Parathyroid adenoma (tissue), 2 donors: ENCODE results near the gene EDDM13.
"Not testable (repeated sequence)": the region's sequence is repeated elsewhere in the genome, so short reads cannot be mapped to it uniquely, and the experiment has no call there.

Experiments used
- H2AFZ ChIP-seq: fragments of 300-600 bp; sonication (generic); one replicate; pipeline ENCODE4 v1.7.0; 2017; ENCODE audit warnings: antibody characterized with exemption, mild to moderate bottlenecking
- H3K27ac ChIP-seq: fragments of 300-600 bp; sonication (generic); one replicate; pipeline ENCODE4 v1.7.0; 2017
- H3K27me3 ChIP-seq: fragments of 300-600 bp; sonication (generic); one replicate; pipeline ENCODE4 v1.7.0; 2017; ENCODE audit warnings: low read length; ENCODE audit not compliant: control insufficient read depth, insufficient read depth
- H3K36me3 ChIP-seq: fragments of 300-600 bp; sonication (generic); one replicate; pipeline ENCODE4 v1.7.0; 2017; ENCODE audit warnings: low read length; ENCODE audit not compliant: control insufficient read depth, insufficient read depth
- H3K4me1 ChIP-seq: fragments of 300-600 bp; sonication (generic); one replicate; pipeline ENCODE4 v1.7.0; 2017; ENCODE audit warnings: control low read depth
- H3K4me2 ChIP-seq: fragments of 300-600 bp; sonication (generic); one replicate; pipeline ENCODE4 v1.7.0; 2017; ENCODE audit warnings: low read length
- H3K4me3 ChIP-seq: fragments of 300-600 bp; sonication (generic); one replicate; pipeline ENCODE4 v1.7.0; 2017; ENCODE audit warnings: low read depth, low read length
- H3K79me2 ChIP-seq: fragments of 300-600 bp; sonication (generic); one replicate; pipeline ENCODE4 v1.7.0; 2017; ENCODE audit warnings: control low read depth
- H3K9ac ChIP-seq: fragments of 300-600 bp; sonication (generic); one replicate; pipeline ENCODE4 v1.7.0; 2017; ENCODE audit warnings: mild to moderate bottlenecking
- H3K9me3 ChIP-seq: fragments of 300-600 bp; sonication (generic); one replicate; pipeline ENCODE4 v1.7.0; 2017; ENCODE audit warnings: low read length; ENCODE audit not compliant: control insufficient read depth
- CTCF ChIP-seq: fragments of 300-600 bp; sonication (generic); IDR thresholded peaks from one replicate; pipeline ENCODE4 v1.7.0; 2017; ENCODE audit warnings: antibody characterized with exemption, mild to moderate bottlenecking
- donor health status: primary hyperparathyroidism.

EDDM13 gene

GRCh38 chr19:56252699-56253422 lies 19.7 kb upstream of the EDDM13 start:
- peak; percentile 76 for TF ChIP-seq CTCF
- Histone ChIP-seq H3K4me3 (no peak overlapping the region), H3K4me2 (no peak overlapping the region), H3K27me3 (no peaks in the 10 kb centered on the region), H3K36me3 (no peaks in the 10 kb centered on the region), H3K4me1 (no peaks in the 10 kb centered on the region), H2AFZ (peak overlapping the region; percentile 85), H3K79me2 (no peaks in the 10 kb centered on the region), H3K9me3 (no peaks in the 10 kb centered on the region), H3K9ac (no peak overlapping the region), H3K27ac (no peak overlapping the region)

GRCh38 chr19:56253737-56254136 lies 18.8 kb upstream of the EDDM13 start:
- no peak overlapping the region for H3K9ac ChIP-seq
- H3K36me3 ChIP-seq: no peaks in the 10 kb centered on the region
- no peak overlapping the region for H3K4me2 ChIP-seq
- H3K27ac ChIP-seq: no peak overlapping the region
- peak; percentile 43 for TF ChIP-seq CTCF
- no peaks in the 10 kb centered on the region for H3K4me1 ChIP-seq
- H3K27me3 ChIP-seq: no peaks in the 10 kb centered on the region
- H2AFZ ChIP-seq: no peak overlapping the region
- no peak overlapping the region for H3K4me3 ChIP-seq
- H3K79me2 ChIP-seq: no peaks in the 10 kb centered on the region
- no peaks in the 10 kb centered on the region for H3K9me3 ChIP-seq

- Histone ChIP-seq H3K4me2 (no peak overlapping the region), H2AFZ (peak overlapping the region; percentile 45), H3K9me3 (no peaks in the 10 kb centered on the region), H3K36me3 (no peaks in the 10 kb centered on the region), H3K4me1 (no peaks in the 10 kb centered on the region), H3K4me3 (no peak overlapping the region), H3K27ac (no peak overlapping the region), H3K27me3 (no peaks in the 10 kb centered on the region), H3K9ac (no peak overlapping the region), H3K79me2 (no peaks in the 10 kb centered on the region)
- no peak for TF ChIP-seq CTCF
These were observed 14.3 kb upstream of the EDDM13 start for GRCh38 chr19:56258272-56258671.

GRCh38 chr19:56261145-56261544 lies 11.4 kb upstream of the EDDM13 start:
- TF ChIP-seq CTCF: no peak
- H2AFZ ChIP-seq: no peak overlapping the region
- H3K36me3 ChIP-seq: no peaks in the 10 kb centered on the region
- no peak overlapping the region for H3K4me3 ChIP-seq
- H3K27me3 ChIP-seq: no peaks in the 10 kb centered on the region
- H3K79me2 ChIP-seq: no peaks in the 10 kb centered on the region
- H3K9ac ChIP-seq: no peak overlapping the region
- H3K27ac ChIP-seq: no peak overlapping the region
- no peak overlapping the region for H3K4me2 ChIP-seq
- no peaks in the 10 kb centered on the region for H3K4me1 ChIP-seq
- H3K9me3 ChIP-seq: no peaks in the 10 kb centered on the region

GRCh38 chr19:56261932-56262331 lies 10.6 kb upstream of the EDDM13 start:
- H3K79me2 ChIP-seq, H3K36me3 ChIP-seq, H3K27me3 ChIP-seq, H3K4me1 ChIP-seq, H2AFZ ChIP-seq, H3K9ac ChIP-seq, H3K9me3 ChIP-seq, H3K27ac ChIP-seq, H3K4me3 ChIP-seq, H3K4me2 ChIP-seq: not testable (repeated sequence)
